Muscle layer of colon (tissue), 2 donors: Measurements from ENCODE around the gene C13orf46.

ENCODE experiments used
- H3K27ac ChIP-seq: one replicate; pipeline ENCODE4 v1.7.0; 2013; ENCODE audit warnings: low read depth, mild to moderate bottlenecking, low read length, moderate library complexity
- H3K27me3 ChIP-seq, 2 donors: one replicate each; pipeline ENCODE4 v1.7.0; 2013; ENCODE audit warnings: low read length in 2 of 2, mild to moderate bottlenecking in 2 of 2; ENCODE audit not compliant: insufficient read depth in 2 of 2, control insufficient read depth in 1 of 2
- H3K36me3 ChIP-seq: one replicate; pipeline ENCODE4 v1.7.0; 2013; ENCODE audit warnings: mild to moderate bottlenecking, low read length; ENCODE audit not compliant: insufficient read depth
- H3K4me1 ChIP-seq: one replicate; pipeline ENCODE4 v1.7.0; 2013; ENCODE audit warnings: mild to moderate bottlenecking, low read length; ENCODE audit not compliant: insufficient read depth
- H3K4me3 ChIP-seq, 2 donors: one replicate each; pipeline ENCODE4 v1.7.0; 2013; ENCODE audit warnings: low read length in 2 of 2, low read depth in 1 of 2, mild to moderate bottlenecking in 1 of 2, moderate library complexity in 1 of 2
- H3K9ac ChIP-seq: one replicate; pipeline ENCODE4 v1.7.0; 2013; ENCODE audit warnings: low read length
- H3K9me3 ChIP-seq: one replicate; pipeline ENCODE4 v1.7.0; 2013; ENCODE audit warnings: mild to moderate bottlenecking, low read length
- donor health status: abdominal sarcoma.
- donor health status: Adenocarcinoma of cecum.

The C13orf46 gene

DNA sequence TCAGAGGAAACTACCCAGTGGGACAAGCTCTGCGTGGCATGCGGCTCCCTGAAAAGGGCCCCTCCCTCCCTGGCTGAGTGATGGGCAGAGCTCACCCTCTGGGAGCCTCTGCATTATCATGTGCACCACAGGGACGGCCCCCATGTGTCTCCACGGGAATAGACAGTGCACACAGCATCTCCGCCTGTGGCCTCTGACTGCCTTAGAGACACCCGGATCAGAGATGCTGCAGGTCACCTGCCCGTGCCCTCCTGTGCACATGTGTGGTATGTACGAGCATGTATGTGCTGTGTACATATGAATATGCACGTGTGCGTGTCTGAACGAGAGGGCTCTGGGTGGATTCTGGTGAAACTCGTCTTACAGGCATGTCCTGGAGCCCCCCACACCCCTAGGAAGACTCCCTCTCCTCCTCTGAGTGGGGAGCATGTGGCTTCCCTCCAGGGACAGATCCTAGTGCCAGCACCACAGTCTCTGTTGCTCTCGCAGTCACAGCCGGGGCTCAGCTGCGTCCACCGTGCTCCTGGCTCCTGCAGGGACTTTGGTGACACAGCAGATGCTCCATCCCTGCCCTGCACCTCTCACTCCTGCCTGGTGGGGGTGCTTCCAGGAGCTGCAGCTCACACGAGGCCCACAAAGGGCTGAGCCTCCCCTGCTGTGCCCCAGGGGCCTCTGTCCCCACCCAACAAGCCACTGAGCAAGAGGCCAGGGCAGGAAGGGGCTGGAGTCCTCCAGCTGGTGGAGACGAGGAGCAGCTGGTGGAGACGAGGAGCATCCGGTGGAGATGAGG lies 19.6 kb downstream of the C13orf46 start:
- no peaks in the 10 kb centered on the region for H3K27me3 ChIP-seq
- H3K9ac ChIP-seq = no peak overlapping the region
- no peak overlapping the region for H3K4me3 ChIP-seq
- no peaks in the 10 kb centered on the region for H3K9me3 ChIP-seq
- no peak overlapping the region for H3K27ac ChIP-seq
- no peaks in the 10 kb centered on the region for H3K36me3 ChIP-seq
- H3K4me1 ChIP-seq = peaks cover 5% of the 10 kb centered on the region

GRCh38 chr13:113953561-113953960 lies 20.3 kb downstream of the C13orf46 start:
- no peaks in the 10 kb centered on the region for H3K9me3 ChIP-seq
- H3K27me3 ChIP-seq = no peaks in the 10 kb centered on the region
- H3K9ac ChIP-seq = no peak overlapping the region
- H3K36me3 ChIP-seq = no peaks in the 10 kb centered on the region
- H3K4me3 ChIP-seq = no peak overlapping the region
- no peak overlapping the region for H3K27ac ChIP-seq
- peaks cover 5% of the 10 kb centered on the region for H3K4me1 ChIP-seq

DNA sequence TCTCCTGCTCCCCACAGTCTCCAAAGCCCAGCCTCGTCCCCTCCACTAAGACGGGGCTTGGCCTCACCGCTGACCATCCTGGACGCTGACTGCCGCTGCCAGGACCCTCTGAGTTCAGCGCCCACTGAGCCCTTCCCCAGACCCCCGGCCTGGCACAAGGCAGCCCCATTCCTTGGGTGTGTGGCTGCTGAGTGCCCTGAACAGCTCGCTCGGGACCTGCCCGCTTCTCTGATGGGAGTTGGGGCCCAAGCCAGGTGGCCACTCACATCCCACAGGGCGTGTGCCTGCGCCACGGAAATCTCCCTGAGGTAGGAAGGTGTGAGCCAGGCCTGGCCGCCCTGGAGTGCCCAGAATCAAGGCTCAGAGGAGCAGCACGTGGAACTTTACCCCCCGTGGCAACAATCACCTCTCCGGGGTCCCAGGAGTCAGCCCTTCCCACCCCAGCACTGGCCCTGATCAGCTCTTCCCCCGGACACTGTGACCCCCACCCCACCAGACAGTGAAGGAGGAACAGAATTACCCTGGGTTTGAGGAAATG lies 20.8 kb downstream of the C13orf46 start:
- Histone ChIP-seq H3K4me1 (peaks cover 5% of the 10 kb centered on the region), H3K4me3 (no peak overlapping the region), H3K27me3 (no peaks in the 10 kb centered on the region), H3K36me3 (no peaks in the 10 kb centered on the region), H3K9ac (no peak overlapping the region), H3K9me3 (no peaks in the 10 kb centered on the region), H3K27ac (no peak overlapping the region)

DNA sequence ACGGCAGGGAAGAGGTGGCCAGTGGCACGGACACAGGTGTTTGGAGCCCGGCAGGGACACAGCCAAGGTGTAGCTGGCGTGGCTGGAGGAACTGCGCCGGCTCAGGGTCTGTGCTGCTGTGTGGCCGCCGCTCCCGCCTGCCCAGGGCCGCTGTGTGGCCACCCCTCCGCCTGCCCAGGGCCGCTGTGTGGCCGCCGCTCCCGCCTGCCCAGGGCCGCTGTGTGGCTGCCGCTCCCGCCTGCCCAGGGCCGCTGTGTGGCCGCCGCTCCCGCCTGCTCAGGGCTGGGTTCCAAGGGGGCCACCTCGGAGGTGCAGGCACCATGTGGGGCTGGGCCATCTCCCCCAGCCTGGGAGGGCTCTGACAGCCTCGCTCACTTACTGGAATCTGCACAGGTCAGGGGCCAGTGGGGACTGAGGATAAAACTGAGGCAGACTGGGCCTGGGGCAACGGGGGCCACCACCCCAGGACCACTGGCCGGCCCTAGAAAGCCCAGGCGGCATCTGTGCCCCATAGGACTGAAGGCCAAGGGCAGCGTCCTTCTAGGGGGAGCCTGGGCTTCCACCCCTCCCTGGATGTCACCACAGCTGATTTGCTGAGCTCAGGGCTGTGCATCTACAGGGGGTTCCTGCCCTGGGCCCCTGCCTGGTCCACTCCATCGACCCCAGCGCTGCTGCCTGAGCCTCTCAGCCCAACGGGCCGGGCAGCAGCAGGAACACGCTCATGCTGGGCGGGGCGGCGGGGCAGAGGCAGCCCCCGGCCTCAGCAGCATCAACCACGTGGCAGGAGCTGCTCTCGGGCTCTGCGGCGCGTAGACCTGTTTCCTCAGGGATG lies 21.5 kb downstream of the C13orf46 start:
- Histone ChIP-seq H3K27ac (no peak overlapping the region), H3K27me3 (no peaks in the 10 kb centered on the region), H3K4me3 (no peak overlapping the region), H3K9me3 (no peaks in the 10 kb centered on the region), H3K4me1 (peaks cover 5% of the 10 kb centered on the region), H3K36me3 (no peaks in the 10 kb centered on the region), H3K9ac (no peak overlapping the region)

GRCh38 chr13:113951246-113951999 lies 22.5 kb downstream of the C13orf46 start:
- peaks cover 5% of the 10 kb centered on the region for H3K4me1 ChIP-seq
- no peaks in the 10 kb centered on the region for H3K36me3 ChIP-seq
- no peak overlapping the region for H3K9ac ChIP-seq
- no peaks in the 10 kb centered on the region for H3K27me3 ChIP-seq
- no peaks in the 10 kb centered on the region for H3K9me3 ChIP-seq
- H3K4me3 ChIP-seq = peak overlapping the region in 1 of 2 donors; percentile 38
- H3K27ac ChIP-seq = no peak overlapping the region

- no peak overlapping the region for H3K27ac ChIP-seq
- H3K4me3 ChIP-seq = no peak overlapping the region
- peaks cover 5% of the 10 kb centered on the region for H3K4me1 ChIP-seq
- no peaks in the 10 kb centered on the region for H3K9me3 ChIP-seq
- no peak overlapping the region for H3K9ac ChIP-seq
- no peaks in the 10 kb centered on the region for H3K27me3 ChIP-seq
- no peaks in the 10 kb centered on the region for H3K36me3 ChIP-seq
Measured at GRCh38 chr13:113950451-113951245, 23.2 kb downstream of the C13orf46 start.

DNA sequence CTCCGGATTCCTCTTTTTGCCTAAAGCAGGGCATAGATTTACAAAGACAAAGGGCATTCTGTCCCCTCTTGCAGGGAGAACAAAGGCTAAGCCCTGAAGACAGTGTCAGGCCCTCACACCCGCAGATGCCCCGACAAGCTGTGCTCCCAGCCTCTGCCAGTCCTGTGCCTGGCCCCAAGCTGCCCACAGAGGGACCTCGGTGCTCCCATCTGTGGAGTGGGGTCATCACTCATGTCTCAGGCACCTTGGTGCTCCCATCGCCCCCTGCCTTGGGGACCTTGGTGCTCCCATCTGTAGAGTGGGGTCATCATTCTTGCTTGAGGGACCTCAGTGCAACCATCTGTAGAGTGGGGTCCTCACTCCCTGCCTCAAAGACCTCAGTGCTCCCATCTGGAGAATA lies 24.3 kb downstream of the C13orf46 start:
- H3K9me3 ChIP-seq = no peaks in the 10 kb centered on the region
- H3K27me3 ChIP-seq = no peaks in the 10 kb centered on the region
- H3K4me3 ChIP-seq = no peak overlapping the region
- H3K4me1 ChIP-seq = peaks cover 5% of the 10 kb centered on the region
- no peak overlapping the region for H3K27ac ChIP-seq
- no peaks in the 10 kb centered on the region for H3K36me3 ChIP-seq
- no peak overlapping the region for H3K9ac ChIP-seq

DNA sequence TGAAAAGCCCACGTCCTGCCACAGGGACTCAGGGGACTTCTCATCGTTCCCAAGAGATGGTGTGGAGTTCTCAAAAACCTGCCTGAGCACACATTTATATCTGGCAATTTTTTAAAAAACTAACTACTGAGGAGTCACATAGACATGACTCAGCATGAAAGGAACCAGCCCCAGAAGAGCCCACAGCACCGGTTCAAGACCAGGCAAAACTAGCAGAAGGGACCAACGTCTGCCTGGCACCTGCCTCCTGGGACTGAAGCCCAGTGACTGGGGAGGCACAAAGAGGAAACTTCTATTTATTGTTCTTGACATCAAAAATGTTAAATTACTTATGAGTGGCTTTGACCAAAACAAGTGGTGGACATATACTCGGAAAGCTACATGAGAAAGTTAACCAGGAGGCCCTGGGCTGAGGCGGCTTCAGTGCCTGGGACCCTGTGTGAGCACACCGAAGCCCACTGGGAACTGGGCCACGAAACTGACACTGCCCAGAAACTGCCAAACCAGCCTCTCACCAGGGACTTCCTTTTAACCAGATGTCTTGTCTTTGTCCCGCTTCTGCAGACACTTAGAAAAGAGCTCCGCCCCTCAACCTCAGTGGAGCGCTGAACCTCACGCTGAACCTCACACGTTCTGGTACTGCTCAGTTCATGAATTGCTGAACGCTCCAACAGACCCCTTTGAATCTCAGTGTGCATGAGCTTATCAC lies 25.7 kb downstream of the C13orf46 start:
- Histone ChIP-seq H3K4me1 (peaks cover 5% of the 10 kb centered on the region), H3K9me3 (no peaks in the 10 kb centered on the region), H3K27me3 (peaks cover 0 to 4% of the 10 kb centered on the region in 2 donors), H3K9ac (no peak overlapping the region), H3K27ac (no peak overlapping the region), H3K36me3 (no peaks in the 10 kb centered on the region), H3K4me3 (no peak overlapping the region)

GRCh38 chr13:113947311-113948033 lies 26.4 kb downstream of the C13orf46 start:
- no peaks in the 10 kb centered on the region for H3K9me3 ChIP-seq
- H3K27me3 ChIP-seq = peaks cover 0 to 4% of the 10 kb centered on the region in 2 donors
- H3K27ac ChIP-seq = no peak overlapping the region
- no peak overlapping the region for H3K4me3 ChIP-seq
- H3K4me1 ChIP-seq = peaks cover 5% of the 10 kb centered on the region
- H3K36me3 ChIP-seq = no peaks in the 10 kb centered on the region
- no peak overlapping the region for H3K9ac ChIP-seq
